Stimulated activated naive CD8-positive, alpha-beta T cell treated with anti-CD3 and anti-CD28 coated beads, Interleukin-15, Interleukin-2, amounts not matched to agents 100 U/mL and 50 U/mL, for 24 hours (primary cell): ENCODE measurements around the gene ZBTB33.

Experiments used
- ATAC-seq: fragments of 150-1000 bp; cut with Tn5 transposase; one replicate; pipeline ENCODE4 v1.10.0; 2021
- DNase-seq: peaks from one replicate; pipeline ENCODE4 v3.0.0; 2021

The ZBTB33 gene, protein sequence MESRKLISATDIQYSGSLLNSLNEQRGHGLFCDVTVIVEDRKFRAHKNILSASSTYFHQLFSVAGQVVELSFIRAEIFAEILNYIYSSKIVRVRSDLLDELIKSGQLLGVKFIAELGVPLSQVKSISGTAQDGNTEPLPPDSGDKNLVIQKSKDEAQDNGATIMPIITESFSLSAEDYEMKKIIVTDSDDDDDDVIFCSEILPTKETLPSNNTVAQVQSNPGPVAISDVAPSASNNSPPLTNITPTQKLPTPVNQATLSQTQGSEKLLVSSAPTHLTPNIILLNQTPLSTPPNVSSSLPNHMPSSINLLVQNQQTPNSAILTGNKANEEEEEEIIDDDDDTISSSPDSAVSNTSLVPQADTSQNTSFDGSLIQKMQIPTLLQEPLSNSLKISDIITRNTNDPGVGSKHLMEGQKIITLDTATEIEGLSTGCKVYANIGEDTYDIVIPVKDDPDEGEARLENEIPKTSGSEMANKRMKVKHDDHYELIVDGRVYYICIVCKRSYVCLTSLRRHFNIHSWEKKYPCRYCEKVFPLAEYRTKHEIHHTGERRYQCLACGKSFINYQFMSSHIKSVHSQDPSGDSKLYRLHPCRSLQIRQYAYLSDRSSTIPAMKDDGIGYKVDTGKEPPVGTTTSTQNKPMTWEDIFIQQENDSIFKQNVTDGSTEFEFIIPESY

GRCh38 chrX:120250522-120251271, at the start of gene ZBTB33:
Gene ZBTB33, plus strand, starts transcription at chrX:120250812. Its CDS starts 2,604 bp downstream, at chrX:120253416.
- DNase-seq (peak; percentile 84), ATAC-seq (peak; percentile 100)

DNA sequence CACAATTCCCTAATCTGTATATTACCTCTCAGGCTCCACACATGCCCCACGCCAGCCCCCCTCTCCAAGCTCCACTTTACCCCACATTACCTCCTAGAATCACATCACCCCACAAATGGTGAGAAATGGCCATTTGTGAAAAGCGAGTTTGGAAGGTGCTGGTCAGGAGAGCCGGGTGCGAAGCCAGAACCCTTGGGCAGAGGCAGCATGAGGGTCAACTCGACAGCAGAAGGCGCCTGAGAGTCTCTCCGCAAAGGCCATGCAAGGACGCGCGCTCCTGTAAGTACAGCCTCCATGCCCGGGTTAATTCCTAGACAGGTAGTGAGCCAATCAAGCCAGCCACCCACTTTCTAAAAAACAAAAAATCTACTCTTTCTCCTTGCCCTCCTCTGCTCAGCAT, 49.8 kb upstream of the ZBTB33 start:
- no peak for ATAC-seq
- no peak for DNase-seq

GRCh38 chrX:120205816-120206753, 44.5 kb upstream of the ZBTB33 start:
- ATAC-seq (no peak), DNase-seq (no peak)

- DNase-seq (no peak), ATAC-seq (no peak)
Measured at GRCh38 chrX:120207009-120207605, 43.5 kb upstream of the ZBTB33 start.

GRCh38 chrX:120213438-120214265, 37.0 kb upstream of the ZBTB33 start:
- ATAC-seq (peak; percentile 57), DNase-seq (peak; percentile 60)

DNA sequence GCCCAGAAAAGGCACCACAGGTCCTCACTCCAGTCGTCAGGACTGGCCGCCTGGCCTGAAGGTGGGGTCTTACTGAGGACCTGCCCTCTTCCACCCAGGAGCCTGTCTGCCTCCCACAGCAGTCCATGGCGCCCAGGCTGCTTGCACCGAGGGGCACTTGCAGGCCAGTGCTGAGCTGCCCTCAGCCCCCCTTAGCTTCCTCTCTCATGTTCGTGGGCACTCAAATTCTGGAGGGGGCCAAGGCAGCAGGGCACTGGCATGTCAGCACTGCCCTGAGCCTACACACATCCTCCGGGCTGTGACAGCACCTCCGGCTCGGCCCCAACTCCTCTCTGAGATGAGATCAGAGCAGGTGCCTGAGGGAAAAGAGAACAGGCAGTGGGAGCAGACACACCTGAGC, 27.2 kb upstream of the ZBTB33 start:
- ATAC-seq (no peak), DNase-seq (no peak)

DNA sequence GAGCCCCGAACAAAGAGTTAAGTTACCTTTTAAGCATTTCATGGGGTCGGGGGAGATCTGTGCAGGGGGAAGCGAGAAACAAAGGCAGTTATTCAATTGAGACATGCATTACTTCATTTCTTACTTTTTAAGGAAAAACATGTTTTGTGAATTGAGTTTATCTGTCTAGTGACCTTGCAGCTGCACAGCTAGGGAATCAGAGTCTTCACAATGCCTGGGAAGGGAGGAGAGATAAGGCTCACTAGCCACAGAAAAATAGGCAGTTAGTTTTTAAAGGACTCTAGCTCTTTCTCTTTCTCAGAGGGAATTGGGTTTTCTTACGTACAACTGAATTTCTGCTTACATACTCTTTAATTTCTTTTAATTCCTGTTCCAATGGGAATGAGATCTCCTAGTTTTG, 26.2 kb upstream of the ZBTB33 start:
- no peak for DNase-seq
- no peak for ATAC-seq

DNA sequence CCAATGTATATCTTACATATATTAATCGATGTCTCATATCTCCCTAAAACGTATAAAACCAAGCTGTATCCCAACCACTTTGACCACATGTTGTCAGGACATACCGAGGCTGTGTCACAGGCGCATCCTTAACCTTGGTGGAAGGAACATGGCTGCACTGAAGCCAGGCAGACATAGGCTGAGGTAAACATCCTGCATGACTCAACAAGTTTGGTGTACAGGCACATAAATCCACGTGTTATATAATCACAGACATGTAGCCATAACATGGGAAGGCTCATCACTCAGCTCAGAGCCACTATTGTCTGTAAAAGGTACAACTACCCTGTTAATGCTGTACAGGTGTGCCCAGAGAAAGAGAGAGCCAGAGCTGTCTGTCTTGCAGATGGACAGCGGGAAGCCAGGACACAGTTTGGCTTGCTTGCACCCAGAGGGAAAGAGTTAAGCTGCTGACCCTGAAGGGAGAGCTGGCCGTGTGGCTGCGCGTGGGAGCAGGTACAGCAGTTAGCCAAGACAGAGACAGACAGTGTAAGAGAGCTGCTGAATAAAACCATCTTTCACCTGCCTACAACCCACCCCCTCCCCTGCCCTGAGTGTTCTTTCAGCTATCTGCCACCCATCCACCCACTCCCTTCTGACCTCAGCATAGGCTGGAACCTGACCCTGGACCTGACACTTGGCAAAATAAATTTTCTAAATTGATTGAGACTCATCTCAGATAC, 22.3 kb upstream of the ZBTB33 start:
- ATAC-seq (no peak), DNase-seq (no peak)

- DNase-seq = no peak
- no peak for ATAC-seq
Measured at GRCh38 chrX:120235284-120235683, 15.3 kb upstream of the ZBTB33 start.

GRCh38 chrX:120236687-120237479, 13.7 kb upstream of the ZBTB33 start:
- ATAC-seq (no peak), DNase-seq (no peak)

GRCh38 chrX:120238933-120239332, 11.7 kb upstream of the ZBTB33 start:
- ATAC-seq = no peak
- no peak for DNase-seq

DNA sequence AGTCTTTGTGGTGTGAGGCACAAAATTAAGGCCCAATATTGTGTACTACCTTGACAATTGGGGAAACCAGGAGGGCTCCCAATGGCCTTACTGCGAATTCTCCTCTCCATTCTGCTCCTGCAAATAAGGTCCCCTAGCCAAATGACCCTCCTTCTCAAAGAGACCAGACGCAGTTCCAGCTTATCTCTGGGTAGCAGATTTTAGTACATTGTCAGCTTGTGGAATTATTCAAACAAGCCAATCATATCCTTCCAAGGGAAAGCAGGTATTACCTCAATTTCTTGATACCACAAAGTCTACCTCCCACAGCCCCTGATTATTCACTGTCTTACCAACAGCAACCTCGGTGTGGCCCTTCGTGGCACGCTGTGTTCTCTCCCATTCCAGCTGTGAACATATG, 7.8 kb upstream of the ZBTB33 start:
- ATAC-seq = no peak
- DNase-seq = no peak

- DNase-seq = no peak
- ATAC-seq = no peak
Measured at GRCh38 chrX:120244395-120244734, 6.2 kb upstream of the ZBTB33 start.

DNA sequence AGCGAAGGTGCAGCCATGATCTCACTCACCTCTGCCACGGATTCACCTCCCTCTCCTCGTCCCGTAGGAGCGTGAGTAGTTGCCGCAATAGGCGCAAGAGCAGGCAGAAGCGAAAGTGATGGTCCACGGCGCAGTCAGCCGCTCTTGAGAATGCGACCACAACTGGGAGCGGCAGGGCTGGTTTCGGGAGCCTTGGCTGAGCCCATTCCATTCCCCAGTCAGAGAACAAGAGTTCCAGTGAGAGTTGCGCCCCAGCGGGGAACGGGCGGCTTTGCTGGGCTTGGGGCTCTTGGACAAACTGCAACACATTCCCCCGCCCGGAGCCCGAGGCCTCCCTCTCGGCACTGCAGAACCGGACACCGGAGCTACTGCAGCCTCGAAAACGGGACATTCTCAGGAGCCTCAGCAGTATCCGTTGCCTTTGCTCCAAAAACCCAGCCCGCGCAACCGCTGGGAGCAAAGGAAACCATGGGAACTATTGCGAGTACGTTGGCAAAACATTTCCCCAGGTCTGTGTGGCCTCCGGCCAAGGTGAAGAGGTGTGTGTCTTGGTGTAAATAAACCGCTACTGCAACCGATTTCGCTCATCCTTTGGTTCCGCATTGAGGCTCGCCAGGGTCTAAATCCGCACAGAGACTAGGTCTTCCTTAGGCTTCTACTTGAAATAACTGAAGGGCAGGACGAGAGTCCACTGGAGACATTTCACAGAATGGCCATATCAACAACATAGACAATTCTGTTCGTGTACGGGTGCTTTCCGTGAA, 5.7 kb upstream of the ZBTB33 start:
- peak; percentile 89 for ATAC-seq

DNA sequence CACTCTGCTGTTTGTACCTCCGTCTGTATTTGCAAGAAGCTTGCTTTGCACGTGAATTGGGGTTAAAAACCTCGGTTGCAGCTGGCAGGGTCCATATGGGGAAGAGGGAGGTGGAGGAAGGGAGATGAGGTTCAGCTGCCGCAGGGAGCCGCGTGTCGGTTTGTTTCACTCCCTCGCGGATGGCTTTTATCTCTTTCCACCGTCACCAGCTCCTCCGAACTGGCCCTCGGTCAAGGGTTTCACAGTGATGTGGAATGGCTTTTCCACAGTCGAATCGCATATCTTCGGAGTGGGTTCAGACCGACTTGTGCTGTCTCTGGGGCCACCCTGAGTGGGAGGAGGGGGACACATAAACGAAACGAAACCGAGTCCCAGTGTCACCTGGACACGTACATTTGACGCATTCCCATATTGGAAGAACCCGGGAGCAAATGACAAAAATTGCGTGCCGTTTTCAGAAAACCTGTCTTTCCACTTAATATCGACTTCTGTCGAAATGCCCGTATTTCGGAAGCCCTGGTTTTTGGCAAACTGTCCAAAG, 929 bp downstream of the ZBTB33 start:
- ATAC-seq (no peak), DNase-seq (peak; percentile 15)

More for the DNA sequence above, 5.7 kb upstream of the ZBTB33 start:
- peak; percentile 58 for DNase-seq

DNA sequence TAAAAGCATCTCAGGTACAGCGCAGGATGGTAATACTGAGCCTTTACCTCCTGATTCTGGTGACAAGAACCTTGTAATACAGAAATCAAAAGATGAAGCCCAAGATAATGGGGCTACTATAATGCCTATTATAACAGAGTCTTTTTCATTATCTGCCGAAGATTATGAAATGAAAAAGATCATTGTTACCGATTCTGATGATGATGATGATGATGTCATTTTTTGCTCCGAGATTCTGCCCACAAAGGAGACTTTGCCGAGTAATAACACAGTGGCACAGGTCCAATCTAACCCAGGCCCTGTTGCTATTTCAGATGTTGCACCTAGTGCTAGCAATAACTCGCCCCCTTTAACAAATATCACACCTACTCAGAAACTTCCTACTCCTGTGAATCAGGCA, 3.2 kb downstream of the ZBTB33 start:
- no peak for ATAC-seq
- DNase-seq = no peak

GRCh38 chrX:120260369-120260768, 9.8 kb downstream of the ZBTB33 start:
- DNase-seq = no peak
- ATAC-seq = no peak
